GM19397 (cell line): Measurements from ENCODE around the gene E2F4.

Experiments used
- ATAC-seq: cut with Tn5 transposase; IDR thresholded peaks from one replicate; pipeline ENCODE4 v1.9.1; 2021; ENCODE audit warnings: mild to moderate bottlenecking, moderate library complexity; ENCODE audit not compliant: unreplicated experiment

Gene E2F4, protein sequence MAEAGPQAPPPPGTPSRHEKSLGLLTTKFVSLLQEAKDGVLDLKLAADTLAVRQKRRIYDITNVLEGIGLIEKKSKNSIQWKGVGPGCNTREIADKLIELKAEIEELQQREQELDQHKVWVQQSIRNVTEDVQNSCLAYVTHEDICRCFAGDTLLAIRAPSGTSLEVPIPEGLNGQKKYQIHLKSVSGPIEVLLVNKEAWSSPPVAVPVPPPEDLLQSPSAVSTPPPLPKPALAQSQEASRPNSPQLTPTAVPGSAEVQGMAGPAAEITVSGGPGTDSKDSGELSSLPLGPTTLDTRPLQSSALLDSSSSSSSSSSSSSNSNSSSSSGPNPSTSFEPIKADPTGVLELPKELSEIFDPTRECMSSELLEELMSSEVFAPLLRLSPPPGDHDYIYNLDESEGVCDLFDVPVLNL

DNA sequence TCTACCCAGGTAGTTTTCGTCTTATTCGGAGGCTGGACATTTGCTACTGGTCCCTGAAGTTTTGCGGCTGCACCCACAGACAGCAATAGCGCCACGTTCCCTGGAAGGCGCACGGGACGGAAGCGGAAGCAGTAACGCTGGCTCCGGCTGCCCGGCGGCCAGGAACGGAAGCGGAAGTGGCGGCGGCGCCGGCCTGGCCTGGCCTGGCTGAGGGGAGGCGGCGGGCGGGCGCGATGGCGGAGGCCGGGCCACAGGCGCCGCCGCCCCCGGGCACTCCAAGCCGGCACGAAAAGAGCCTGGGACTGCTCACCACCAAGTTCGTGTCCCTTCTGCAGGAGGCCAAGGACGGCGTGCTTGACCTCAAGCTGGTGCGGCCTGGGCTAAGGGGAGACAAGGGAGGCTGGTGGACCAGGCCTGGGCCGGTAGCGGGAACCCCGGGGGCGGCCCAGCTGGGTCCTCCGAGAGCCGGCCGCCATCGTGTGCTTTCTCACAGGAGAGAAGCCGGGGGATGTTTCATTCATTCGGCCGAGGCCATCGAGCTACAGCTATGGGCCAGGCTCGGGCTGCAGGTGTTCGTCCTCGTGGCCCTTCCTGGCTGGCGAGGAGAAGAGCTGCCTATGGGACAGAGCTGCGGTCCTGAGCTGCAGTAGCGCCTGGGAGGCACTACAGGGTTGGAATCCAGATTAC, at the start of gene E2F4:
Gene E2F4, plus strand, starts transcription at position 161 of the 687 bp plus-strand sequence. Its CDS starts 73 bp downstream, at position 234.
- ATAC-seq = peak; percentile 91

DNA sequence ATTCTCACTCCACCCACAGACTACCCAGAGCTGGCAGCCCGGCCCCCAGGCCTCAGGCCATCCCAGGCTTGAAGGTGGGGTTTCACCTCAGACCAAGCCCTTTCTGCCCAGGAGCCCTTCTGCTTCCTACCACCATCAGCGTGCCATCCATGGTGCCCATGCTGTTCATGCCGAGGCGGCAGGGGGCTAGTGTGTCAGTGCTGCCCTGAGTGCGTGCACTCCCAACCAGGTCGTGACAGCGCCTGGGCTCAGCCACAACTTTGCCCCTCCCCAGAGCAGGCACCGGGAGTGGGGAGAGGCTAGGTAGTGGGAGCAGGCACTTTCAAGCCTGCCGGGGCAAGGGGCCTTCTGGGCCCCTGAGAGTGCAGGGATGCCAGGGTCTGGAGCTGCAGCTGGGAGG, 49.6 kb upstream of the E2F4 start:
- ATAC-seq = no peak

DNA sequence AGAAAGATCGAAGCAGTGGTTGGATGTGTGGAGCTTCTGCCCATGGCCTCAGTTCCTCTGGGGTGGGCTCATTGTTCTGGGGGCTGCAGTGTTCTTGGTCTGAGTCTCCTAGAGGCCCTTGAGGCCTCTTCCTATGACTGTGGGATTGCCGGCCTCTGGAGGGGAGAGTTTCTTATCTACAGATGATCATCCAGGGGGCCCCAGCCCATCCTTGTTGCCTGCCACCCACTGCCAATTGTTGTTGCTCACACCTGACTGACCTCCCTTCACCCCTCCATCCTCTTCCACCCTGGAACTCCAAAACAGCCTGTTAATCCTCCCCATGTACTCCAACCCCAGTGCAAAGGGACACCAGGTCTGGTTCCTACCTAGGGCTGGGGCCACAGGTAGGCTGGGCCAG, 47.0 kb upstream of the E2F4 start:
- ATAC-seq = no peak

DNA sequence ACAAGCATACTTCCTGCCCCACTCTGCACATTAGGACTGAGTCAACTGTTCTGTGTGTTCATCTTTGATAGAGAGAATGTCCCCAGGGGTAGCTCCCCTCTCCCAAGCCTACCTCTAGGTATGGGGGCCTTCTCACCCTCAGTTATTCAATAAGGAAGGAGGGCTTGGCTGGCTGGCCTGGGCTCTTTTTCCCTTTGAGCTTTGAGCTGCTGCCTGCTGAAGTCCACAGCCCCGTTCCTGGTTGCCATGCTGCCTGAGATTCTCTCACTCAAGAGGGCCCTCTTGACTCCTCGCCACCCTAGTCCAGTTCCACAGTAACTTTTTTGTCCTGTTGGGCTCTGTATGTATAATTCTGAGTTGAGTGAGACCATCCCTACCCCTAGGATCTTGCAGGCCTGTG, 46.2 kb upstream of the E2F4 start:
- no peak for ATAC-seq

DNA sequence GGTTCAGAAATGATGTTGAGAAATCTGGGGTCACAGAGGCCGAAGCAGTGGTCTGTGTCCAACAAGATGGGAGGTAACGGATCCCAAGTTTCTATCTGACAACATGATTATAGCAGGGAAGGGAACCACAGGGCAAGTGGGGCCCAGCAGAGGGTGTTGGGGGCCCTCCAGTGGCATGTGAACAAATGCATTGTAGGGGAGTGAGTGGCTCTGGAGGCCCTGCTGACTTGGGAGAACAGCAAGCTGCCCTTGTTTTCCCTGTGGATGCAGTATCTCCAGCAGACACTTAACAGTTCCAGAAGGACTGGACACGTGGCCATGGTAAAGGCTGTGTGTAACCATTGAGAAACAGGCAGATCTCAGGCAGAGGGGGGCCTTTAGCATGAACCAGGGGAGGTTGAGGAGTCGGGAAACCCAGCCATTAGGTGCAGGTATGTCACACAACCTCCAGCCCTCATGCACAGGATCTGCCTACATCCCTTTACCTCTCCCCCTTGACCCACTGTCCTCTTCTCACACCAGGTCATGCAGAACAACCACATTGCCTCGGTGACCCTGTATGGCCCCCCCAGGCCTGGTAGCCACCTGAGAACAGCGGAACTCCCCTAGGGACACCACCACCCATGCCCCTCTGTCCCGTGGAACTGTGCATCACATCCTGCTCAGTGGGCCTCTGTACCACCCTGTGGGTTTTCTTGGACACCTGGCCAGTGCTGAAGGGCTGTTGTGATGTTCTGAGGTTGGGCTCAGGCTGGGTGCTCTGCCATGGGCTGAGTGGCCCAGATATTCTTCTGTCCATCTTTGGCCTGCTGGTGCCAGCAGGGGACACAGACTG, 45.2 kb upstream of the E2F4 start:
- ATAC-seq = no peak

DNA sequence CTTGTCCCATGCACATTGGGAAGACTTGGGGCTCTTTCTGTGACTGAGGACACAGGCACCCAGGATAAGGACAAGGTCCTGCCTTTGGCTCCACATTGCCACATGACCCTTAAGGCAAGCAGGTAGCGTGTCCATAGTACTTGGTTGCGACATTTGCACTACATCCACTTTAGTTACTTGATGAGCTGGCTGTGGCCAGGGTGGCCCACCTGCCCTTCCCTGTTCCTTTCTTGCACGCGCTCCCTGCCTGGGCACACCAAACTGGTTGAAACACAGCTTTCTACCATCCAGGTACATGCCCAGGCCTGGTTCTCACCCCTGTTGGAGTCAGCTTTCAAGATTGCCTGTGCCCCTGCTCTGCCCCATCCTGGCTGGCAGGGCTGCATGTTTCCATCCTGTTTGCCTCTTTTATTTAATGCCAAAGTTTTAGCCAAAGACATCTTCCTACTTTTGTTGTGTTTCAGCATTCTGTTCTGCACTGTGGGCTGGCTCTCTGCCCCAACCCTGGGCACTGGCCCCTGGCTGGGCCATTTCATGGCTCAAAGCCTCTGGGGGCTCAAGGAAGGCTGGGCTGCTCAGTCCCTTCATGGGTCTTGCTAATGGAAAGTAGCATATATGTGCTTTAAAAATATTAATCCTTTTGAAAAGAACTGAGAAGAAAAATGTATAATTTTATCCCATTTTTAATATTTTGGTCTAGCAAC, 44.4 kb upstream of the E2F4 start:
- ATAC-seq = no peak

DNA sequence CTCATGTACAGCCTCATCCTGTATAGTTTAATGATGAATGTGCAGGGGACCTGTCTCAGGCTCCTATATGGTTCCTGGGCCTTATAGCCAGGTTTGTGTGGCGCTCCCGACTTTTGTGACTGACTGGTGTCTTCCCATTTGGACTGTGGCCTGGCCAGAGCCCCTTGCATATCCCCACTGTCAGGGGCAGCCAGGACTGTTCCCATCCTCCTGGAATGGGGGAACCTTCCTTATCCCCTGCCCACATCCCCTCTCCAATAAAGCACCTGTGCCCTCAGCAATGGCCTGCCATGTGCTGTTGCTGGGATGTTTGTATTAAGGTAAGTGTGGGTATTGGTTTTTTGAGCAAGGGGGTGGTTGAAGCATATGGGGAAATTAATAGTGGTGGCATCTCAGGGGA, 43.7 kb upstream of the E2F4 start:
- no peak for ATAC-seq

DNA sequence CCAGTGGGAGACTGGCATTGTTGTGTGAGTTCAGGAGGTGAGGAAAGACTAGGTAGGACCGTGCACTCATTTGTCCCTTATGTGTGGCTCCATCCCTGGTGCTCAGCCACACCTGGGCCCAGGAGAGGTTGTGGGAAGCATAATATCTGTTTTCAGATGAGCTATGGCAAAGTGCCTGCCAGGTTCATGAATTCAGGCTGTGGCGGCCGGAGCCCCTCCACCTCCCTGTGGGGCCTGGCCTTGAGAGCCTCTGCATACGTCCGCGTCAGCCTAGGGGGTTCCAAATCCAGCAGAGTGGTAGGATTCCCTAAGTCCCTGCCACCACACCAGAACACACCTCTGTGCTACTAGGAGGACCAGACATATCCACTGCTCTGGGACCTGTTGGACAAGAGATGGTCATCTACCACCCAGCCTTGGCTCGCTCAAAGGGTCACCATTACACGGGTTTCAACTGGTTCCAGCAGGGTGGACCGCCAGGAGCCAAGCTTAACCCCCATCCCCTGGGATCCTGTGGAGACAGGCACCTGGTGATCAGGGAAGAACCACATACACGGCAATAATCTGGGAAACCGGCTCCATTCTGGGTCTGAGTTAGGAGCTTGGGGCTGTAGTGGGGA, 43.2 kb upstream of the E2F4 start:
- no peak for ATAC-seq

DNA sequence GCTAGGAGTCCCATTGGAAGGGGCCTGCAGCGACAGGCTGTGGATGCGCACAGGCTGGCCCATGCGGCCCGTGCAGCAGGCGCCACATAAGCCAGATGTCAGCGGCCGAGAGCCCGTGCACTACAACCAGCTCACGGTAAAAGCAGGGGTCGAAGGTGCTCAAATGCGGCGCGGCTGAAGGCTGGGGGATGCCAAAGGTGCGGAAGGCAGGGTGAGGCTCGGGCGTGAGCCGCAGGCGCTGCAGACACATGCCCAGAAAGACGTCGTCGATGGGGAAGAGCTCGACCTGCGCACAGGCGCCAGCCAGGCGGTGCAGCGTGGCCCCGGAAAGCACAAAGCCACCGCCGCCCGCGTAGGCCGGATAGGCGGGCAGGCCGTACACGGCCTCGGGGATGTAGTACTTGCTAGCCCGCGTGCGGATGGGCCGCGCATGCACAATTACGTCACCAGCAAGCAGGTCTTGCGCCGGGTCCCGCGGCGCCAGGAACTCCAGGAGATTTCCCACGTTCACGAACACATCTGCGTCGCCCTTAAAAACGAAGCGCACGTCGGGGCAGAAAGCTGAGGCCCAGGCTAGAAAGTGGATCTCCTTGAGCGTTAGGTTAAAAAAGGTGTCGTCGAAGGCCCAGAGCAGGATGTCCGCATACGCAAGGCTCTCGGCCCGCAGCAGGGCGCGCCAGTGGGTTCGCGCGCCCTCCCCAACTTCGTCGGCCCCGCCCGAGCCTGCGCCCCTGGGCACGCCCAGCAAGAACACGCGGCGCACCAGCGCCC, 42.5 kb upstream of the E2F4 start:
- ATAC-seq = no peak

DNA sequence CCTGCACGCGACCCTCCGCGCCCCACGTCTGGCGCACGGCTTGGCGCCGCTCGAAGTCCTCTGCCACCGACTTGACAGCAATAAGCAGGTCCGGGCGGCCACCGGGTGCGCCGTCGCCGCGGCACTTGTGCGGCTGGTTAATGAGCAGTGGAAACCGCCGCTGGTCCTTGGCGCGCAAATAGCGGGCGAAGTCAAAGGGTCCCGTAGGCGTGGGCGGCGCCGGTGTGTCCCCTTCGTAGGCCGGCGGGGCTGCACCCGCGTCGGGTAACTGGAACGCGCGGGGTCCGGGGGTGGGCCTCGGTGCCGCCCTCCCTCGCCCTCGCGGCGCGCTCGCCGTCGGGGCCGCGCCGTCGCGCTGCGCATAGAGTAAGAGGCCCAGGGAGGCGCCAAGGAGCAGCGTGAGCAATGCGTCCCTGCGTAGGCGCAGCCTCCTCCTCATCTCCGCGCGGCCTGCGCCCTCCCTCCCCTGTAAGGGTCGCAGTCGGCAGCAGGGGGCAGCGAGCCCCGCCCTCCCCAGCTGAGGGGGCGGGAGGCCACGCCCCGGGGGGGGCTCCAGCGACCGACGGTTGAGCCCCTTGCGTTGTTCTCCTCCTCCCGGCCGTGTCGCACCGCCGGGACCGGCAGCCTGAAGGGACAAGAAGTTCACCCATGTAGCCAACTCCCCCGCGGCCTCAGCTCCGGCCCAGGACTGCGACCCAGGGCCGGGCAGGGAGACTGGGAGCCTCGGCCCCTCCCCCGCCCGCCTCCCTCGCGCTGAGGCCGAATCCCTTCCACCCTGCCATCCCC, 41.7 kb upstream of the E2F4 start:
- peak; percentile 34 for ATAC-seq

DNA sequence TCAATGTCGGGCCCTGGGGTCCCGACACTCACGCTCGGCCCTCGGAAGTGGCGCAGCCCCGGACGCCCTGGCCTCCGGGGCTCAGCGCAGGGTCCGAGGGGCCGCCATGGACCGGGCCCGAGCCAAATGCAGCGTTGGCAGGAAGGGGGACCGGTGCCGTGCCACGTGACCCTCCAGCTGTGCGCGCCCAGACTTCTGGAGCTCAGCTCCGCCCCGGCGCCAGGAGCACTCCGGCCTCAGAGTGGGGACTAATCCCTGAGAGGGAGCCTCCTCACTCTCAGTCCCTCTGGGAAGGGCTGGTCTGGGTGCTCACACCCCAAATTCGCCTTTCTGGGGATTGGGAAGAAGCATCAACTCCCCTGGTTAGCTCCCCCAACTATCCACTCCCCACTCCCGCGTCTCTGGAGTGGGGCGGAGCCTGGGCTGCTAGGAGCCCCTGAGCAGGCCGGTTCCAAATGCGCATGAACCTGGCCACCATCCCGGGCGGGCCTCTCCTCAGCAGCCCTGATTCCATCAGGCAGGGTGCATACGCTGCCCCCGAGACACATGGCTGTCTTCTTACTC, 41.0 kb upstream of the E2F4 start, which contains the start of gene B3GNT9:
Gene B3GNT9, minus strand, starts transcription at position 166 of the 564 bp plus-strand sequence. CDS start 513 bp downstream, outside the sequence.
- peak; percentile 40 for ATAC-seq

DNA sequence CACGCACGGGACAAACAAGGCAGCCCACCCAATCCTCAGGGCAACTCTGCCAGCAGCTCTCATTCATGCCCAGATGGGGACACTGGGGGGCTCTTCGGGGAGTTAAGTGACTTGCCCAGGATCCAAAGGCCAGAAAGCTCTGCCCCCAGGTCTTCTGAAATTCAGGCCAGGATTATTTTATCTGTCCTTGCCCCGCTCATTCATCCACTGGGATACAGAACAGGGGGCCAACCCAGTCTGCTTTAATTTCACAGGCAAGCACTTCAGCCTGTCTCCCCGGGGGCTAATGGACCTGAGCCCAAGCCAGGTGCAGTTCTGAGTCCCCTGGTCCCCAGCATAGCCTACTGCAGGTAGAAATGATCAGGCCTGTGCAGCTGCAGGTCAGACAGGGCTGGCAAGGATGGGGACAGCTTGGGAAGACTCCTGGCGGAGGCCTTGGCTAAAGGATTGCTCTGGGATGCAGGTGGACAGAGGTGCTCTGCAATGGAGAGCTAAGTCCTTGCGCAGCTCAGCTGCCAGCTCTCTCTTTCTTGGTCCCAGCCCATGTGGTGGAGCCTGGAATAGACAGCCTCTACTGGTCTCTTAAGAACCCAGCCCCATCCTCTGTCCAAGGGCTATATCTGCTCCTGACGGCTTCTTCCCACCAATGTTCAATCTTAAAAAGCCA, 40.4 kb upstream of the E2F4 start:
- ATAC-seq = no peak

DNA sequence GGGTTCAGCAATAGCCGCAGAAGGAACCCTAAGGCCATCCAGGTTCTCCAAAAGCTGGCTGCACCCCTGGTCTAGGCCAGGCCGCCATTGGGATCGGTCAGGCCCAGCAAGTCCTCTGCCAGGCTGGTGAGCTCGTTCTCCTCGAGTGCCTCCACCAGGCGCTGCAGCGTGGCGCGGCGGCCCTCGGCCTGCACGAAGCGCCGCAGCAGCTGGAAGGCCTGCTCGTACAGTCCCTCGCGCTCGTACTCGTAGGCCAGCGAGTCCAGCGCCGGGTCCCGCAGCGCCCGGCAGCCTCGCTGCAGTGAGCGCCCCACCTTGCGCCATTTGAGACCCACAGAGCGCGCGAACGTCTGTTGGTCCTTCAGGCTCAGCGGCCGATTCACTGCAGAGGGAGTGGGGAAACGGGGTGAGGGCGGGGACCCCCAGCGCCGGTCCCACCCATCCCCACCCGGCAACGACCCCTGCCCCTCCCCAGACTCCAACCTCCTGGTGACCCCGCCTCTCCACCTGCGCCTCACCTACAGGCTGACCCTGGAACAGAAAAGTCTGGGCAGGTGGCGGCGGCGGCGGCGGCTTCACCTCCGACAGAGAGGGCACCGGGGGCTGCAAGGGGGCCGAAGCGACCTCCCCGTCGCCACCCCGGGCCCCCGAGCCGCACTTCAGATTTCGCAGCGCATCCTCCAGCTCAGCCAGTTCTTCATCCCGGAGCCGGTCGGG, 37.2 kb upstream of the E2F4 start:
- ATAC-seq = no peak

DNA sequence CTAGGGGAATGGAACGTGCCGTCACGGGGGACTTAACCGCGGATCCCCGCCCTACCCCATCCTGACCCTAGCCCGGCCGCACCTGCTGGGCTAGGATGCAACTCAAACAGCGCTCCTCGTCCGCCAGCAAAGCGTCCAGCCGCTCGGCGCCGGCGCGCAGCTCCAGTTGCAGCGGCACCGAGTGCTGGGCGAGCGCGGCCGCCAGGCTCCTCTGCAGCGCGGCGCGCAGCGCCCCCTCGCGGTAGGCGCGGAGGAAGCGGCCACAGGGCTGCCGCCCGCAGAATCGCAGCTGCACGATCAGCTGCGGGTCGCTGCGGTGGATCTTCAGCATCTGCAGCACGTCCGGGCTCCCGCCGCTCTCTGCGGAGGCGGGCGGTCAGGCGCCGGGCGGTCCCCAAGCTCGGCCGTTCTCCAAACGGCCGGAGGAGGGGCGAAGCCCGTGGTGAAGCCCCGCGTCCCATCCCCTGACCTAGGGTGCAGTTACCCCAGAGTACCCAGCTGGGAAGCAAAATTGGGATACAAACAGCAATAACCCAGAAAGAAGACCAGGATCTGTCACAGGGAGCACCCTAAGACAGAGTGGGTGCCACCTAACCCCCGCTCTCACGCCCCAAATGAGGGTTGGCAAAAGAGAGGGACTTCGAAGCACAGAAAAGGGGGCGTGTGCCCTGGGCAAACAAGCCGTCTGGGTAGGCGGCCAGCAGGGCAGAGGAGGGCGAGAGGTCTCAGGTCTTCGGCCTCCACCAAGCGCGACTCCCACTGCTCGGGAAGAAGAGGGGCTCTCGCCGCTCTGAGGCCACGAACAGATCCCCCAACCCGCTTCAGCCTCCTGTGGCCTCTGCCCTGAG, 36.4 kb upstream of the E2F4 start:
- ATAC-seq = peak; percentile 30

DNA sequence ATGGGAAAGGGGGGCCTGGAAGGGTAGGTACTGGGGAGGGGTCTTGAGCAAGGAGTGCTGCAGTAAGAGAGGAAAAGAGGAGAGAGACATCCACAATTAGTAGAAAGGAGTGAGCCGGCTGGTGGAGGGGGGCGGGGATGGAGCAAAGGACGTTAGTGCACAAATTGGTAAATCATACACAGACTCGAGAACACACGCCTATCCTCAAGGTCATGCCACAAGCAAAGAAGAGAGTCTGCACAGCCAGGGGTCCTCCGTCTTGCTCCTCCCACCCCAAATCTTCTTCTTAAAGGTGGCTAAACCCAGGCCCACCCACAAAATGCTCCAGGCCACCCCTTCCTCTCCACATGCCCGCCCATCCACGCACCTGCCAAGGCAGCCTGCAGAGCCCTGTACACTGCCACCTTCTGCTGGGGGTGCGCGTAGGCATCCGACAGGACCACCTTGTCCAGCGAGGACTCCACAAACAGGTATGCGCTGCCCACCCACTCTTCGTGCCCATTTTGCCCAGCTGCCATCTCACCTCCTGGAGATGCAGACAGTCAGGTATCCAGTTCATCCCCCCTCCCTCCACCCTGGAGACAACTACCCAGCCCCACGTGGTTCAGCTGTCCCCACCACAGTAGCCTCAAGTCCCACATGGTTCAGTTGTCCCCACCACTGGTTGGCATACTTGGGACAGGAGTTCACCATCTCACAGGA, 35.7 kb upstream of the E2F4 start:
- ATAC-seq = no peak
